ENCODE results near the gene PRKCH. TPM values are rescaled to one million over a fixed set of nuclear protein-coding genes. Genes with fewer than 3 reads are reported as not detected.

Gene PRKCH
- total RNA-seq, 3 donors from 2014 or later, result 12.3 to 15.4 (median 14.8) TPM

DNA sequence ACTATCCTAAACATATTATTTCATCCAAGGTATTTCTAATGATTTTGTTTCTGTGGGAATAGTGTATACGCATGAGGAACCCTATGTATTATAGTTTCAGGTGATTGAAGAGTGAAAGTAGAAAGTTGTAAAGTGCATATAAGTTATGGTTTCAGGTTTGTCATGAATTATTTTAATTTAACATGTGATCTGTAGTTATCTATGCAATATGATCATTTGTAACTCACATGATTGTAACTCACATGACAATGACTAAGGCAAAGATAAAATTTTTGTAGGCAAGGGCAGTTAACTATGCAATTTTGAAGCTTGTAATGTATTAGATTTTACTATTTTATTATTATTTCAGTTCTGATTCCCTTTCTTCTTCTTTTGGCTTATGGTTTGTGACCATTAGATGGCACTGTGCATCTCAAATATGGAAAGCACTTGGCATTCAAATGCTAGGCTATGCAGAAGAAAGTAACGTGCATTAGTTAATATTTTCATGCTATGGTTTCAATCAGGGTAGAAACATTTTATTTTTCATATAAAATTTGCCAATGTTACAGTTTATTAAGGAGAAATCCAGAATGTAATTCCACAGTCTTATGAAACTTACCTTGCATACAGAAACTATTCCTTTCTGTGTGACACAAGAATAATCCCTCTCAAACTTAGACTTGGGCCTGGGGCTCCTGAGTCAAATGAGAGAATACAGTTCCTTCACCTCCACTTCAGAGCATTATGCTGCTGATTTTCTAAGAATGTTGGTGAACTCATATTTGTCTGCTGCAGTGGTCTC, 24.5 kb upstream of the PRKCH start:
- ATAC-seq, result peak; percentile 57
- H3K4me1 ChIP-seq (ENCODE audit: low read depth), result peaks cover 4% of the 10 kb centered on the region

DNA sequence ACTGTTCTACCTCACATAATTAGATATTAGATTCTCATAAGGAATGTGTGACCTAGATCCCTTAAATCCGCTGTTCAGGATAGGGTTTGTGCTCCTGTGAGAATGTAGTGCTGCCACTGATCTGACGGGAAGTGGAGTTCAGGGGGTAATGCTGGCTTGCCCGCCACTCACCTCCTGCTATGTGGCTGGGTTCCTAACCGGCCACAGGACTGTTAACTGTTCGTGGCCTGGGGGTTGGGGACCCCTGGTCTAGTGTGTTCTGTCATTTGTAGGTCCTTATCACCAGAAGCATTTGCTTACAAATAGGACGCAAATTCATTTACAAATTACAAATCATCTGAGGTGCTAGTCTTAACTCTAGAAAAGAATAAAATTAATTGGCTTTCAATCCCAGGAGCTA, 23.8 kb upstream of the PRKCH start:
- DNase-seq, result no peak
- ATAC-seq, result no peak

More for the DNA sequence above, 24.5 kb upstream of the PRKCH start:
- intact Hi-C loops (cut with DNase I, micrococcal nuclease), result no loop called here
- peak in 1 of 3 donors; percentile 41 for DNase-seq
- Histone ChIP-seq H3K9me3 (no peaks in the 10 kb centered on the region), H3K36me3 (ENCODE audit: low read depth) (no peaks in the 10 kb centered on the region), H3K4me3 (no peak overlapping the region)
- TF ChIP-seq, protein P1, sequence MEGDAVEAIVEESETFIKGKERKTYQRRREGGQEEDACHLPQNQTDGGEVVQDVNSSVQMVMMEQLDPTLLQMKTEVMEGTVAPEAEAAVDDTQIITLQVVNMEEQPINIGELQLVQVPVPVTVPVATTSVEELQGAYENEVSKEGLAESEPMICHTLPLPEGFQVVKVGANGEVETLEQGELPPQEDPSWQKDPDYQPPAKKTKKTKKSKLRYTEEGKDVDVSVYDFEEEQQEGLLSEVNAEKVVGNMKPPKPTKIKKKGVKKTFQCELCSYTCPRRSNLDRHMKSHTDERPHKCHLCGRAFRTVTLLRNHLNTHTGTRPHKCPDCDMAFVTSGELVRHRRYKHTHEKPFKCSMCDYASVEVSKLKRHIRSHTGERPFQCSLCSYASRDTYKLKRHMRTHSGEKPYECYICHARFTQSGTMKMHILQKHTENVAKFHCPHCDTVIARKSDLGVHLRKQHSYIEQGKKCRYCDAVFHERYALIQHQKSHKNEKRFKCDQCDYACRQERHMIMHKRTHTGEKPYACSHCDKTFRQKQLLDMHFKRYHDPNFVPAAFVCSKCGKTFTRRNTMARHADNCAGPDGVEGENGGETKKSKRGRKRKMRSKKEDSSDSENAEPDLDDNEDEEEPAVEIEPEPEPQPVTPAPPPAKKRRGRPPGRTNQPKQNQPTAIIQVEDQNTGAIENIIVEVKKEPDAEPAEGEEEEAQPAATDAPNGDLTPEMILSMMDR (IDR thresholded peaks at IDR 0.05), result peak; percentile 33

DNA sequence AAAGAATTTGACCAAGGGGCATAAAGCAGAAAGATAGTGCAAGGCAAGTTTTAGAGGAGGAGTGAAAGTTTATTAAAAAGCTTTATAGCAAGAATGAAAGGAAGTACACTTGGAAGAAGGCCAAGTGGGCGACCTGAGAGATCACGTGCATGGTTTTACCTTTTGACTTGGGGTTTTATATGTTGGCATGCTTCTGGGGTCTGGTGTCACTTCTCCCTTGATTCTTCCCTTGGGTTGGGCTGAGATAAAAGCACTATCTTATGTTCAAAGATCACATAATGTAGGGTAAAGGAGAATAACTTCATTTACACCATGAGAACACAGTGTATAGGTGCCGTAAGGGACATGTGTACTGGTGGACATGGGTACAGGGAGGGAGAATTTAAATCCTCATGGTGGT, 22.6 kb upstream of the PRKCH start:
- ATAC-seq (peak; percentile 31), DNase-seq (peak in 1 of 3 donors; percentile 44)
- peaks cover 4% of the 10 kb centered on the region for H3K4me1 ChIP-seq (ENCODE audit: low read depth)
- TF ChIP-seq, protein P1 (IDR thresholded peaks at IDR 0.05), result no peak
- H3K9me3 ChIP-seq, result no peaks in the 10 kb centered on the region
- intact Hi-C loops (cut with DNase I, micrococcal nuclease), result no loop called here
- no peak overlapping the region for H3K4me3 ChIP-seq
- no peaks in the 10 kb centered on the region for H3K36me3 ChIP-seq (ENCODE audit: low read depth)

More for the DNA sequence above, 23.8 kb upstream of the PRKCH start:
- TF ChIP-seq, protein P1 (IDR thresholded peaks at IDR 0.05), result no peak
- Histone ChIP-seq H3K4me1 (ENCODE audit: low read depth) (peaks cover 4% of the 10 kb centered on the region), H3K9me3 (no peaks in the 10 kb centered on the region), H3K36me3 (ENCODE audit: low read depth) (no peaks in the 10 kb centered on the region), H3K4me3 (no peak overlapping the region)
- intact Hi-C loops (cut with DNase I, micrococcal nuclease), result no loop called here

DNA sequence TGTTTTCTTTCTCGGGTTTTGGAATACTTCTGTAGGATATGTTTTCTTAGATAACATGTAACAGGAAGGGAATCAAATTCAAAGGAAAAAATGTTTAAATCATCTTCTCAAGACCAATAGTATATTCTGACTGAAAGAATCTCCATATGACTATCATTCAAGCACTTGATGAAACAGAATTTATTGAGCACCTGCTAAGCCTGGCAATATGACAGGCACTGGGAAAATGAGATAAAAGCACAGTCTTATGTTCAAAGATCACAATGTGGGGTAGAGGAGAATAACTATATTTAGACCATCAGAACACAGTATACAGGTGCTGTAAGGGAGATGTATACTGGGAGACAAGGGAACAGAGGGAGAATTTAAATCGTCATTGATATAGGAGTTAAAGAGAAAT, 21.2 kb upstream of the PRKCH start:
- TF ChIP-seq, protein P1 (IDR thresholded peaks at IDR 0.05), result no peak
- H3K9me3 ChIP-seq, result no peaks in the 10 kb centered on the region

DNA sequence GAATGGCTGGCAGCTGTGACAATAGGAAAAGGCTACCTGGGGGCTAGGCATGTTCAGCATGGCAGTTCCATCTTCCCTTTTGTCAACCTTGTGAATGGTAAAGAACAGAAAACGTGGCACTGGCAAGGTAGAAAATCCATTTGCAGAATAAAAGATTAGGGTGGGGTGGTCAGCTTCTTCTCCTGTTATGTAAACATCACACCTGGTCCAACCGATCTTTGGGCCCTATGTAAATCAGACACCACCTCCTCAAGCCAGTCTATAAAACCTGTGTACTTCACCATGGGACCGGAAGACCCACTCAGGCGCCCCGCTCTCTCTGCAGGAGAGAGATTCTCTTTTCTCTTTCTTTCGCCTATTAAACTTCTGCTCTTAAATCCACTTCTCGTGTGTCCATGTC, 20.6 kb upstream of the PRKCH start:
- intact Hi-C loops (cut with DNase I, micrococcal nuclease), result no loop called here
- TF ChIP-seq, protein P1 (IDR thresholded peaks at IDR 0.05), result no peak
- no peaks in the 10 kb centered on the region for H3K9me3 ChIP-seq
- peaks cover 4% of the 10 kb centered on the region for H3K4me1 ChIP-seq (ENCODE audit: low read depth)
- ATAC-seq (no peak), DNase-seq (no peak)
- no peak overlapping the region for H3K4me3 ChIP-seq
- no peaks in the 10 kb centered on the region for H3K36me3 ChIP-seq (ENCODE audit: low read depth)

More for the DNA sequence above, 21.2 kb upstream of the PRKCH start:
- no peak for DNase-seq
- H3K4me3 ChIP-seq, result no peak overlapping the region
- ATAC-seq, result no peak
- peaks cover 4% of the 10 kb centered on the region for H3K4me1 ChIP-seq (ENCODE audit: low read depth)
- H3K36me3 ChIP-seq (ENCODE audit: low read depth), result no peaks in the 10 kb centered on the region
- intact Hi-C loops (cut with DNase I, micrococcal nuclease), result no loop called here
